GM21576 (cell line): ENCODE results near the gene TEX22.
"Not testable (repeated sequence)": the region's sequence is repeated elsewhere in the genome, so short reads cannot be mapped to it uniquely, and the experiment has no call there.

Experiments
- ATAC-seq: cut with Tn5 transposase; IDR thresholded peaks from one replicate; pipeline ENCODE4 v1.9.1; 2021; ENCODE audit warnings: mild to moderate bottlenecking, moderate library complexity; ENCODE audit not compliant: unreplicated experiment

Gene TEX22, protein sequence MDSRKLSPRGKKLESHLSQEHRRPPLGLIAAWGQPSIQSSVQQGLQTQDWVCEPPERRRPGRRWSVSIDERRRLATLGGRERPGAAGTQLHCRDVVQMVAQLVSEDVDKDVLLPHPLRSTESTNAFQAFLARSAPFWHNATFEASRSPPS

DNA sequence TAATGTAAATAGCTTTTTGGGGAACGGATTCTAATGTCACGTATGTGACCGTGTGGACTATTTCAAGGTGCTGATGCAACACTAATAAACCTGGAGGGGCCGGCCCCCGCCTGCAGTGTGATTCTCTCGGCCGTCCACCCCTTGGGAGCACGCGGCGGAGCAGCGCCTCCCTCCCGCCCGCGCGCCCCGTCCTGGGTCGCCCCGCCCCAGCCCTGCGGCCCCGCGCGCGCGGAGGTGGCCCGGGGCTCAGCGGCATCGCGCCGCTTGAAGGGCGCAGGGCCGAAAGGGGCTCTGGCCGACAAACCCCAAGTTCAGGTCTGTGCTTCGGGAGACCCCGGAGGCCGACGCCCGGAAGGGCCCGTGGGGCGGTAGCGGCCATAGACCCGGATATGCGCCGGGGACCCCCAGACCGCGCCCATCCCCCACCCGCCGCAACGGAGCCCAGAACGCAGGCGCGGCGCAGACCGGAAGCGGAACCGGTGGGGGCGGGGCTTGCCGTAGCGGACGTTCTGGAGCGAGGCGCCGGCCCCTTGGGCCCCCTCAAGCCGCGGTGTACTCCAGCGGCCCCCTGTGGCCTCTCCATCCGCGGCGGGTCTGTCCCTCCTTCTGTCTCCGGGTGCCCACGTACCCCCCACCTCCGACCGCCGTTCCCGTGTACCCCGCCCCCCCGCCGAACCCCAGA lies at the start of gene TEX22:
Gene TEX22 (plus strand): TSS at position 495 of the 682 bp plus-strand sequence. CDS start 803 bp downstream, outside the sequence.
- peak; percentile 68 for ATAC-seq

DNA sequence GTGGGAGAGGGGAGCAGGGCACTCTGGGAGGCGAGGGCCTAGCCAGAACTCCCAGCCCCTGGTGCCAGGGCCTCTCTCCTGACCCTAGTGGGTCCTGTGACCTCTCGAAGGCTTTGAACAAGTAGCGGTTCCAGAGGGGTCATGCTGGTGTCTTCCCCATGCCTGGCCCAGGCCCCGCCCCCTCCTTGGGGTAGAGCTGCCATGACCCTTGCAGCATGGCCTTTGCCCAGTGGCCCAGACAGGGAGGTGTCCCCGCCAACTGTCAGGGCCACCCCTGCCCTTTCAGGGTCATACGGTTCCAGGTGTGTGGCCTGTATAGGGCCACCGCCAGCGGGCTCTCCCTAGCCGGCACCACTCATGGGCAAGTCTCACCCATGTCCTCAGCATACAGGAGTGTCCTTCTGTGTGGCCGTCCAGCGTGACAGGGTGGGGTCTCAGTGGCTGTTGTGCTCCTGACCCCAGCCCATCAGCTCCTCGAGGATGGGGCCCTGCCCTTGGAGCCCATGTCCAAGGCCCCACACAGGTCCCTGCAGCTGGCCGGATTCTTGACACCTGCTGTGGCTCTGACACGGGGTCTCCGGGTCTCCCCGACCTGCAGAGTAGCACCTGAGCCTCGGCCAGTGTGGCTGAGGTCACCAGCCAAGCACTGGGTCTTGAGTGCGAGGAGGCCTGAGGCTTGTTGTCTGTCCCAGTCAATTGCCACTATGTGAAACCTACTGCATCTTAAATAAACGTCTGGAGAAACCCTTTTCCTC lies 49.2 kb upstream of the TEX22 start:
- no peak for ATAC-seq

GRCh38 chr14:105349992-105350391 lies 48.3 kb upstream of the TEX22 start:
- no peak for ATAC-seq

- no peak for ATAC-seq
Observed at GRCh38 chr14:105350450-105351244, 47.7 kb upstream of the TEX22 start.

- ATAC-seq, result no peak
Observed at GRCh38 chr14:105351410-105351809, 46.9 kb upstream of the TEX22 start.

GRCh38 chr14:105351920-105352851 lies 46.2 kb upstream of the TEX22 start:
- ATAC-seq, result no peak

- no peak for ATAC-seq
Observed at GRCh38 chr14:105353136-105353535, 45.2 kb upstream of the TEX22 start.

DNA sequence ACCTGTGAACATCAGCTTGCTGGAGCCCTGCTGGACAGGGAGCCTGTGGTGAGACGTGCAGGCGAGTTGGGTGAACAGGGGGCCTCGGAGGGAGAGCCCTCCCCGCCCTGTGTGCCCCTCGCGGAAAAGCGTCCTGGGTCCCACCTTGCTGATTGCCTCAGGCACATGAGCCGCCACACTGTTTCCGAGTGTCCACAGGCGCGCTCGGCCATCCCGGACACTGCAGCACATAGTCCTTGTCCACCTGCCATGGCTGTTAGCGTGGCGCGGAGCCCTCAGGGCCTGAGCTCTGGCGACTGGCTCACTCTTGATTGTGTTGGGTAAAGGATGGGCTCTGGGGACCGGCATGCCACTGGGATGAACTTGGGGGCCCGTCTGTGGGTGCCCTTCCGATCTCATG lies 43.8 kb upstream of the TEX22 start:
- no peak for ATAC-seq

DNA sequence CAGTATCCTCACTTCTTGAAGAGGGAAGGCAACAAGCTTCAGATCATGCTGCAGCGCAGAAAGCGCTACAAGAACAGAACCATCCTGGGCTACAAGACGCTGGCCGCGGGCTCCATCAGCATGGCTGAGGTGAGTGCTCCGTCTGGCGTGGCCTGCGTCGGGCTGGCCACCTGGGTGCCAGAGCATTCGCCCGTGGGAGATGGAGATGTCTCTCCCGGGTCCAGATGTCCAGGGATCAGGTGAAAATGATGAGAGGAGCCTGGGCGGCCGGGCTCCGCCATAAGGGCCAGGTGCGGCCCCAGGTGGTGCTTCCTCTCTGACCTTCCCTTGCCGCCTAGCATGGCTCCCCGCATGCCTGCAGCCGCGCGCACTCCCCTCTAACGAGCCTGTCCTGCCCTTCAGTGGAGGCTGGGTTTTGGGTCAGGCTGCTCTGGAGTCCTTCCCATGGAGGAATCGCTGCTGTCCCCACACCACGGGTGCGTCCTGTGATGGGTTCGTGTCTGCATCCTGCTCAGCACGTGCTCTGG lies 43.2 kb upstream of the TEX22 start:
- no peak for ATAC-seq

DNA sequence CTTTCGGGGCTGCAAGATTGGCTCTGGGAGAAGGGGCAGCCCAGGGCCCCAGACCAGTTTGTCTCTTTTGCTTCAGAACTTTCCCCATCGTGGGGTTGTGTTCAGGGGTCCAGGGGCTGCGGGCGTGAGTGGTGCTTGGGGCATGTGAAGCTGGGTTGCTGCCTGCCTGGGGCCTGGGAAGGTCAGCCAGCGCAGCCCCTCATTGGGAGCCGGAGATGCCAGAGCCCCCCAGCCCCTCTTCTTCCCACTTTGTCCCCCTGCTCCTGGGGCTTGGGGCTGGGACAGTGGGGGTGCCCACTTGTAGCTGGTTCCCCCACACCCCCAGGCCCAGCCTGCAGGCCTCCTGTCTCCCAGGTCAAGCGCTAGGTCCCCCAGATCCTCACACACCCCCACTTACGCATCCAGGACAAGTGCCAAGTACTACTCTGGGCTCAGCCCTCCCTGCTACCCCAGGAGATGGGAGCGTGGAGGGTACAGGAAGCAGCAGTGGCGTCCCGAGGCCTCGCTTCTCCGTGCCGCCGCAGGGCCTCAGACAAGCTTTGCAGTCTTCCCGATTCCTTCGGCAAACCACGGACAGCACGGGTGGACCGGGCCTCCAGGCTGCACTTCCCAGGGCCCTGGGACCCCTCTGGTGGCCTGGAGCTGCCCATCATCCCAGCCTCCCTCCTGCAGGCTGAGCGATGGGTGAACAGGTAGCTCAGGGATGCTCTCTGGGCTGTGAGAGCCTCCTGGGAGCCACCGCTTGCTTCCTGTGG lies 42.3 kb upstream of the TEX22 start:
- ATAC-seq, result no peak

- no peak for ATAC-seq
Observed at GRCh38 chr14:105356927-105357326, 41.4 kb upstream of the TEX22 start.

DNA sequence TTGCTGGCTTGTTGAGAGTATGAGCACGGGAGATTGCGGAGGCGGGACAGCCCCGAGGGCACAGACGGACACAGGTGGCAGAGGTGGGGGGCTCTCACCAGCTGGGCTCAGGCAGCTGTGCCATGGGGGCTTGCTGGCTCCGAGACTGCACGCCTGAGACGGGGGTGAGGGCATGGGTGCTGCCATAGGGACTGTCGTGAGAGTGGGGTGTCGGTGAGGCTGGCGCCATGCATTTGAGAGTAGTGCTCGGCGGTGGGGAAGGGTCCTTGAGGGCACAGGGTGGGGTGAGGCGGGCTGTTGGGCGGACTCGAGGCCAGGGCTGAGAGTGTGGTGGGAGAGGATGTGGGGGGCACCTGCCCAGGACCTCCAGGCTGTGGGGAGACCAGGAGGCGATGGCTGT lies 40.7 kb upstream of the TEX22 start:
- ATAC-seq, result no peak

GRCh38 chr14:105358140-105358846 lies 40.0 kb upstream of the TEX22 start:
- no peak for ATAC-seq

GRCh38 chr14:105358943-105359342 lies 39.4 kb upstream of the TEX22 start:
- no peak for ATAC-seq

GRCh38 chr14:105361412-105361811 lies 36.9 kb upstream of the TEX22 start:
- not testable (repeated sequence) for ATAC-seq

GRCh38 chr14:105363847-105364708 lies 34.3 kb upstream of the TEX22 start:
- ATAC-seq, result no peak

DNA sequence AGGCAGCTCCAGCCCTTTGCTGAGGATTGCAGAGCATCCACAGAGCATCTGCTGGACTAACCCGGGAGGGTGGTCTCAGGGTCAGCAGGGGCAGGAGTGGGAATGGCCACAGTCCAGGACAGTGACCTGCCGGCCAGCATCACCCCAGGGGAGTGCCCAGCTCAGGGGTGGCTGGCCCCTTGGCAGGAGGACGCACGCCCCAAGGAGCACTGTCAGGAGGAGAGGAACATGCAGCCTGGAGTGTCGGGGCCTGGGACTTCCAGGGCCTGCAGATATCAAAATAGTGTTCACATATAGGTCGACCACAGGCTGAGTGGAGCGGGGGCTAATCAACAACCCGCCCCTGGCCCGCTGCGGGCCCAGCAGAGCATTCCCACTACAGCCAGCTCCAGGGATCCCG lies 33.2 kb upstream of the TEX22 start:
- no peak for ATAC-seq

DNA sequence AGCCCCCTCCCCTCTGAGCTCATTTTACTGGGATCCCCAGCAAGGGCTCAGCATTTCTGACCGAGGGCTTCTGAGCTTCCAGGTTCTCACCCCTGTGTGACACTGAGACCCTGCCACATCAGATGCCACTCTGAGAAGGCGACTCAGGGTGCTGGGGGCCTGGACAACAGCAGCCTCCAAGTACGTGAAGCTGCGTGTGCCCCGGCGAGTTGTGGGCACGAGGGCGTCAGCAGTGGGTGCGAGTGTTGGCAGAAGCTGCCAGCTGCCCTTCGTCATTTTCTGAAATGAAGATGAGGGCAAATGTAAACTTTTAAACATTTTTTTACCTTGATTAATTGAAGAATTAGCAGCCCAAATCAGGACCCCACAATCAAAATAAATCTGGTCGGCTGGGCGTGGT lies 32.7 kb upstream of the TEX22 start:
- ATAC-seq, result no peak
